PC-3 (cell line): ENCODE measurements around the gene SCYL1.

ENCODE experiments used
- CTCF ChIP-seq: fragments of 300-600 bp; sonication (generic); conservative IDR thresholded peaks from 2 replicates; pipeline ENCODE4 v1.5.1; 2017; ENCODE audit warnings: antibody characterized with exemption, low read depth, mild to moderate bottlenecking, low read length
- EZH2phosphoT487 ChIP-seq: fragments of 300-600 bp; sonication (generic); IDR thresholded peaks from 2 replicates; pipeline ENCODE4 v1.6.1; 2018; ENCODE audit warnings: mild to moderate bottlenecking, antibody characterized with exemption, low read length, borderline replicate concordance

GRCh38 chr11:65581928-65582327 is 57.0 kb downstream of the SCYL1 start:
- TF ChIP-seq CTCF (no peak), EZH2phosphoT487 (no peak)
